Measurements from ENCODE around the gene LYPLAL1. TPM values are rescaled to one million over a fixed set of nuclear protein-coding genes. Genes with fewer than 3 reads are reported as not detected.

The LYPLAL1 gene
- total RNA-seq, 1 donor from 2014 or later, result 41.6 TPM

DNA sequence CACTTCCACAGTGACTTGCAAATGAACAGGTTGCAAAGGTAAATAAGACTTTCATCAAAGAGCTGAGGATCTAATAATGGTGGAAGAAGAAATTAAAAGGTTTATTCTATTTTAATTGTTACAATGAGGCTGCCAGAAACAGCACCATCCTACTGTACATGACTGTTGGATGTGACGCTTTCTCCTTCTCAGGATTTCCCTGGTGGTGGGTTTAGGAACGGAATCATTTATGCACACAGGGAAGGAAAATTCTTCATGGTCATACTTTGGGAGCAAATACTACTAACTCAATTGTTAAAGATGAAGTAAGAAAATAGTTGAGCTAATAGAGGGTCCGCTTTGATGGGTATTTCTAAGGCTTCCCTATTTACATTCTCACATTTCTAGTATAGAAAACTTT lies 22.2 kb upstream of the LYPLAL1 start:
- intact Hi-C loops (cut with DNase I), result no loop called here
- DNase-seq (no peak), ATAC-seq (no peak)
- Histone ChIP-seq H3K36me3 (no peaks in the 10 kb centered on the region), H3K9me3 (no peaks in the 10 kb centered on the region), H3K27me3 (ENCODE audit: low read depth) (no peaks in the 10 kb centered on the region), H3K4me1 (no peaks in the 10 kb centered on the region), H3K27ac (no peak overlapping the region), H3K4me3 (no peak overlapping the region)
- TF ChIP-seq, protein P1, sequence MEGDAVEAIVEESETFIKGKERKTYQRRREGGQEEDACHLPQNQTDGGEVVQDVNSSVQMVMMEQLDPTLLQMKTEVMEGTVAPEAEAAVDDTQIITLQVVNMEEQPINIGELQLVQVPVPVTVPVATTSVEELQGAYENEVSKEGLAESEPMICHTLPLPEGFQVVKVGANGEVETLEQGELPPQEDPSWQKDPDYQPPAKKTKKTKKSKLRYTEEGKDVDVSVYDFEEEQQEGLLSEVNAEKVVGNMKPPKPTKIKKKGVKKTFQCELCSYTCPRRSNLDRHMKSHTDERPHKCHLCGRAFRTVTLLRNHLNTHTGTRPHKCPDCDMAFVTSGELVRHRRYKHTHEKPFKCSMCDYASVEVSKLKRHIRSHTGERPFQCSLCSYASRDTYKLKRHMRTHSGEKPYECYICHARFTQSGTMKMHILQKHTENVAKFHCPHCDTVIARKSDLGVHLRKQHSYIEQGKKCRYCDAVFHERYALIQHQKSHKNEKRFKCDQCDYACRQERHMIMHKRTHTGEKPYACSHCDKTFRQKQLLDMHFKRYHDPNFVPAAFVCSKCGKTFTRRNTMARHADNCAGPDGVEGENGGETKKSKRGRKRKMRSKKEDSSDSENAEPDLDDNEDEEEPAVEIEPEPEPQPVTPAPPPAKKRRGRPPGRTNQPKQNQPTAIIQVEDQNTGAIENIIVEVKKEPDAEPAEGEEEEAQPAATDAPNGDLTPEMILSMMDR (IDR thresholded peaks at IDR 0.05), result no peak

DNA sequence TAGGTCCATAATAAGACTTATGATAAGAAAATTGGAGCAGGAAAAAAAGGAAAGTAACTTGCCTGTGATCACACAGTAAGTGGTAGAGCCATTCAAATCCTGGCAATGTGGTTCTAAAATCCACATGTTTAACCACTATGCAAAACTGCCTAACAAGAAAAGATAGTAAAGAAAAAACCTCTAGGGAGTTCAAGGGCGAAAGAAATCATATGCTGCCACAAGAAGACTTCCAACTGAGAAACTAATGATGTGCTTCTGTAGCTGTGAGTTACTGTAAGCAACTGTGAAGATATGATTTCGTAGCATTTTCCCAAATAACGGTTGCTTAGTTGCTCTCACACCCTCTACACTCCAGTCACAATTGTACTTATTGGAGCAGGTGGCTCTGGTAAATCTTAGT lies 20.9 kb upstream of the LYPLAL1 start:
- DNase-seq (no peak), ATAC-seq (no peak)
- Histone ChIP-seq H3K9me3 (no peaks in the 10 kb centered on the region), H3K4me3 (no peak overlapping the region), H3K36me3 (no peaks in the 10 kb centered on the region), H3K4me1 (no peaks in the 10 kb centered on the region), H3K27me3 (ENCODE audit: low read depth) (no peaks in the 10 kb centered on the region), H3K27ac (no peak overlapping the region)
- TF ChIP-seq, protein P1 (IDR thresholded peaks at IDR 0.05), result no peak
- intact Hi-C loops (cut with DNase I), result no loop called here

DNA sequence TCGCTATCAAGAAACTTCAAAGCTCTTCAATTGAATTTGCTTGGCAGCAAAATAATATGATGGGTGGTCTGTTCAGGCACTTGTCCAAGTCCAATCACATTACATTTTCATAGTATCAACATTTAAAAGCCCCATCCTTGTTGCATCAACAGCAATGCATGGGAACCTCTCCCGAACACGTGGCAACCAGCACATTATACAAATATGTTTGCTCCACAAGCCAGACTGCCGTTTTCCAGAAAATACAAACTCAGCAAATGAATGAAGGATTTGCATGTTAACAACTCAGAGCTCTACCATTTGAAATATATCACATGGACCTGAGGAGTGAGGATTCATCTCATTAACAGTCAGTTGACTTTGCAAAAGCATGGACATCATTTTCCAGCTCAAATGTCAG lies 20.0 kb upstream of the LYPLAL1 start:
- Histone ChIP-seq H3K27me3 (ENCODE audit: low read depth) (no peaks in the 10 kb centered on the region), H3K4me3 (no peak overlapping the region), H3K4me1 (no peaks in the 10 kb centered on the region), H3K36me3 (no peaks in the 10 kb centered on the region), H3K27ac (no peak overlapping the region), H3K9me3 (no peaks in the 10 kb centered on the region)
- DNase-seq (no peak), ATAC-seq (no peak)
- intact Hi-C loops (cut with DNase I), result no loop called here
- TF ChIP-seq, protein P1 (IDR thresholded peaks at IDR 0.05), result no peak

- no peaks in the 10 kb centered on the region for H3K9me3 ChIP-seq
- H3K36me3 ChIP-seq, result no peaks in the 10 kb centered on the region
- no peak overlapping the region for H3K4me3 ChIP-seq
- intact Hi-C loops (cut with DNase I), result no loop called here
- ATAC-seq, result no peak
- H3K27ac ChIP-seq, result no peak overlapping the region
- H3K27me3 ChIP-seq (ENCODE audit: low read depth), result no peaks in the 10 kb centered on the region
- DNase-seq, result no peak
- no peaks in the 10 kb centered on the region for H3K4me1 ChIP-seq
- TF ChIP-seq, protein P1 (IDR thresholded peaks at IDR 0.05), result no peak
These were observed 18.5 kb upstream of the LYPLAL1 start for GRCh38 chr1:219155135-219155534.

GRCh38 chr1:219159946-219160645 lies 13.6 kb upstream of the LYPLAL1 start:
- TF ChIP-seq, protein P1 (IDR thresholded peaks at IDR 0.05), result no peak
- H3K36me3 ChIP-seq, result no peaks in the 10 kb centered on the region
- ATAC-seq (no peak), DNase-seq (no peak)
- no peak overlapping the region for H3K4me3 ChIP-seq
- intact Hi-C loops (cut with DNase I), result no loop called here
- no peak overlapping the region for H3K27ac ChIP-seq
- no peaks in the 10 kb centered on the region for H3K4me1 ChIP-seq
- no peaks in the 10 kb centered on the region for H3K27me3 ChIP-seq (ENCODE audit: low read depth)
- no peaks in the 10 kb centered on the region for H3K9me3 ChIP-seq
